ENCODE results near the gene PPP1R12A.

GRCh38 chr12:79775355-79776027, 159.4 kb downstream of the PPP1R12A start:
- TF ChIP-seq CTCF (conservative IDR thresholded peaks at IDR 0.05; ENCODE audit: low read length): no peak
- no peak for TF ChIP-seq EZH2phosphoT487 (IDR thresholded peaks at IDR 0.05; ENCODE audit: borderline replicate concordance, low read depth, low read length)
